ENCODE results near the gene ZNF790.

ZNF790 gene

GRCh38 chr19:36805364-36805763 is 32.8 kb downstream of the ZNF790 start:
- no peak for TF ChIP-seq ZBTB7A (IDR thresholded peaks at IDR 0.05; ENCODE audit: low read depth)
- no peak for TF ChIP-seq TEAD4 (IDR thresholded peaks at IDR 0.05)
- TF ChIP-seq TAF1 (IDR thresholded peaks at IDR 0.05; ENCODE audit: low read depth), result no peak
- TF ChIP-seq YY1 (IDR thresholded peaks at IDR 0.05; ENCODE audit: low read depth), result no peak
- TF ChIP-seq FOXM1 (IDR thresholded peaks at IDR 0.05; ENCODE audit: borderline replicate concordance, low read depth), result no peak
- no peak for TF ChIP-seq RAD21 (IDR thresholded peaks at IDR 0.05; ENCODE audit: low read depth)
- no peak for TF ChIP-seq CEBPB (IDR thresholded peaks at IDR 0.05)
- no peak for TF ChIP-seq EGR1 (IDR thresholded peaks at IDR 0.05)
- TF ChIP-seq REST (IDR thresholded peaks at IDR 0.05; ENCODE audit: low read depth), result no peak
- TF ChIP-seq NFIC (IDR thresholded peaks at IDR 0.05), result no peak
- no peak for TF ChIP-seq TCF12 (IDR thresholded peaks at IDR 0.05; ENCODE audit: low read depth)
- TF ChIP-seq MAX (IDR thresholded peaks at IDR 0.05), result no peak
- TF ChIP-seq CREB1 (IDR thresholded peaks at IDR 0.05; ENCODE audit: low read depth), result no peak
- TF ChIP-seq EP300 (IDR thresholded peaks at IDR 0.05; ENCODE audit: borderline replicate concordance), result no peak

GRCh38 chr19:36797786-36798108 is 40.4 kb downstream of the ZNF790 start:
- TF ChIP-seq USF1 (IDR thresholded peaks at IDR 0.05) (no peak), REST (IDR thresholded peaks at IDR 0.05; ENCODE audit: low read depth) (no peak), TAF1 (IDR thresholded peaks at IDR 0.05; ENCODE audit: low read depth) (no peak), YY1 (IDR thresholded peaks at IDR 0.05; ENCODE audit: low read depth) (no peak), EGR1 (IDR thresholded peaks at IDR 0.05) (no peak), RAD21 (IDR thresholded peaks at IDR 0.05; ENCODE audit: low read depth) (no peak), EP300 (IDR thresholded peaks at IDR 0.05; ENCODE audit: borderline replicate concordance) (no peak), CREB1 (IDR thresholded peaks at IDR 0.05; ENCODE audit: low read depth) (no peak), TCF12 (IDR thresholded peaks at IDR 0.05; ENCODE audit: low read depth) (no peak), MAX (IDR thresholded peaks at IDR 0.05) (no peak), ZBTB7A (IDR thresholded peaks at IDR 0.05; ENCODE audit: low read depth) (no peak), CEBPB (IDR thresholded peaks at IDR 0.05) (no peak), TEAD4 (IDR thresholded peaks at IDR 0.05) (no peak), FOXM1 (IDR thresholded peaks at IDR 0.05; ENCODE audit: borderline replicate concordance, low read depth) (no peak), NFIC (IDR thresholded peaks at IDR 0.05) (no peak)

GRCh38 chr19:36796714-36796992 is 41.5 kb downstream of the ZNF790 start:
- no peak for TF ChIP-seq CEBPB (IDR thresholded peaks at IDR 0.05)
- no peak for TF ChIP-seq TCF12 (IDR thresholded peaks at IDR 0.05; ENCODE audit: low read depth)

GRCh38 chr19:36775768-36776167 is 62.4 kb downstream of the ZNF790 start:
- TF ChIP-seq TEAD4 (IDR thresholded peaks at IDR 0.05) (no peak), FOXM1 (IDR thresholded peaks at IDR 0.05; ENCODE audit: borderline replicate concordance, low read depth) (no peak), MAX (IDR thresholded peaks at IDR 0.05) (no peak), YY1 (IDR thresholded peaks at IDR 0.05; ENCODE audit: low read depth) (no peak), CEBPB (IDR thresholded peaks at IDR 0.05) (no peak), REST (IDR thresholded peaks at IDR 0.05; ENCODE audit: low read depth) (no peak), USF1 (IDR thresholded peaks at IDR 0.05) (no peak)

GRCh38 chr19:36773223-36773579 is 65.0 kb downstream of the ZNF790 start:
- no peak for TF ChIP-seq EGR1 (IDR thresholded peaks at IDR 0.05)
- TF ChIP-seq CREB1 (IDR thresholded peaks at IDR 0.05; ENCODE audit: low read depth), result no peak
- TF ChIP-seq CEBPB (IDR thresholded peaks at IDR 0.05), result no peak
- no peak for TF ChIP-seq ZBTB7A (IDR thresholded peaks at IDR 0.05; ENCODE audit: low read depth)
- TF ChIP-seq USF1 (IDR thresholded peaks at IDR 0.05), result no peak
- no peak for TF ChIP-seq TEAD4 (IDR thresholded peaks at IDR 0.05)
- TF ChIP-seq EP300 (IDR thresholded peaks at IDR 0.05; ENCODE audit: borderline replicate concordance), result no peak
- no peak for TF ChIP-seq REST (IDR thresholded peaks at IDR 0.05; ENCODE audit: low read depth)
- no peak for TF ChIP-seq TCF12 (IDR thresholded peaks at IDR 0.05; ENCODE audit: low read depth)
- TF ChIP-seq TAF1 (IDR thresholded peaks at IDR 0.05; ENCODE audit: low read depth), result no peak
- no peak for TF ChIP-seq YY1 (IDR thresholded peaks at IDR 0.05; ENCODE audit: low read depth)
- TF ChIP-seq RAD21 (IDR thresholded peaks at IDR 0.05; ENCODE audit: low read depth), result no peak
- no peak for TF ChIP-seq MAX (IDR thresholded peaks at IDR 0.05)
- no peak; the same call in 1 of the 2 replicates for TF ChIP-seq NFIC (IDR thresholded peaks at IDR 0.05)
- TF ChIP-seq FOXM1 (IDR thresholded peaks at IDR 0.05; ENCODE audit: borderline replicate concordance, low read depth), result no peak

Data from Ishikawa (cell line).